Panc1 (cell line): ENCODE results near the gene GFY. TPM values are rescaled to one million over a fixed set of nuclear protein-coding genes. Genes with fewer than 3 reads are reported as not detected.

ENCODE experiments used
- ATAC-seq: fragments of 200-7000 bp; cut with Tn5 transposase; 2 replicates; pipeline ENCODE4 v1.9.1; 2020; ENCODE audit warnings: mild to moderate bottlenecking, moderate library complexity
- BruUV-seq: library from RNA; stranded (reverse); fragments of 400-500 nt; replicated peaks from 2 replicates; lab custom pipeline; 2021; lab: Mats Ljungman, UMichigan
- CTCF ChIA-PET: fragments of 300-600 bp; sonication (Branson Sonifier 250); formaldehyde crosslinking; loops from one replicate; lab custom pipeline; 2022; ENCODE audit warnings: antibody characterized with exemption; lab: Charles Lee
- POLR2A ChIA-PET: fragments of 300-600 bp; sonication (Branson Sonifier 250); formaldehyde crosslinking; loops from one replicate; lab custom pipeline; 2022; ENCODE audit warnings: antibody characterized with exemption; lab: Charles Lee
- DNase-seq: peaks from one replicate; pipeline ENCODE4 v3.0.0-alpha.2; 2010; ENCODE audit warnings: low read depth, low spot score
- H3K27ac ChIP-seq: 2 replicates; pipeline ENCODE4 v1.5.1; 2011; ENCODE audit warnings: mild to moderate bottlenecking, low read length, inconsistent platforms
- H3K27me3 ChIP-seq: fragments of 200-500 bp; sonication (Bioruptor generic); 2 replicates; pipeline ENCODE4 v1.6.0; 2014; ENCODE audit warnings: low read length, inconsistent platforms; ENCODE audit not compliant: control insufficient read depth, insufficient read depth
- H3K36me3 ChIP-seq: fragments of 200-500 bp; sonication (Bioruptor generic); 2 replicates; pipeline ENCODE4 v1.5.1; 2014; ENCODE audit warnings: inconsistent platforms, mild to moderate bottlenecking, low read length, moderate library complexity; ENCODE audit not compliant: control insufficient read depth, insufficient read depth
- H3K4me1 ChIP-seq: 2 replicates; pipeline ENCODE4 v1.5.1; 2011; ENCODE audit warnings: inconsistent platforms, mild to moderate bottlenecking, low read length, moderate library complexity; ENCODE audit not compliant: control insufficient read depth, insufficient read depth
- H3K4me3 ChIP-seq, 2 experiments: 2 replicates each; pipeline ENCODE4 v1.5.1; 2011 to 2012; ENCODE audit warnings: low read depth in 2 of 2, low read length in 2 of 2, mild to moderate bottlenecking in 2 of 2, inconsistent platforms in 1 of 2, moderate library complexity in 1 of 2
- H3K9me3 ChIP-seq: fragments of 200-500 bp; sonication (Bioruptor generic); 2 replicates; pipeline ENCODE4 v1.5.1; 2014; ENCODE audit warnings: low read depth, mild to moderate bottlenecking, inconsistent platforms, low read length, moderate library complexity; ENCODE audit not compliant: control insufficient read depth, insufficient read depth
- POLR2AphosphoS5 ChIP-seq: IDR thresholded peaks from 2 replicates; pipeline ENCODE4 v1.6.1; 2012; ENCODE audit warnings: mild to moderate bottlenecking, low read depth, low read length, moderate library complexity
- SIN3A ChIP-seq: IDR thresholded peaks from 2 replicates; pipeline ENCODE4 v1.6.1; 2012; ENCODE audit warnings: low read depth, mild to moderate bottlenecking, low read length, moderate library complexity, borderline replicate concordance; ENCODE audit not compliant: insufficient read depth
- TCF7L2 ChIP-seq: IDR thresholded peaks from 2 replicates; pipeline ENCODE4 v1.6.1; 2011; ENCODE audit warnings: mild to moderate bottlenecking, low read depth, low read length, inconsistent platforms
- in situ Hi-C: cut with HindIII; loops from 2 replicates; pipeline ENCODE4 v1.10.0; 2016; ENCODE audit warnings: low sequenced_read_pairs, low pct_unique_long_range_greater_than_20kb
- intact Hi-C: fragments of 100-400 bp; cut with micrococcal nuclease; formaldehyde crosslinking; loops from one replicate; pipeline ENCODE4 v1.10.0; 2022; ENCODE audit not compliant: unreplicated experiment
- total RNA-seq: library from RNA; stranded (reverse); gene quantifications from one replicate; pipeline ENCODE4 v1.2.1, GENCODE V29; 2021; ENCODE audit not compliant: unreplicated experiment
- TF ChIP-seq, protein P1 (sequence below), 2 experiments: IDR thresholded peaks; 2 replicates each; pipeline ENCODE4 v1.6.1; 2011 to 2012; ENCODE audit warnings: low read depth in 2 of 2, control low read depth in 1 of 2, low read length in 1 of 2, mild to moderate bottlenecking in 1 of 2, moderate library complexity in 1 of 2; ENCODE audit not compliant: insufficient read depth in 1 of 2
- TF ChIP-seq, protein P2 (sequence below): fragments of 450-650 bp; IDR thresholded peaks from 2 replicates; pipeline ENCODE4 v1.5.1; 2017; ENCODE audit warnings: mild to moderate bottlenecking

GFY gene
- total RNA-seq, 1 experiment from 2014 or later = not detected

DNA sequence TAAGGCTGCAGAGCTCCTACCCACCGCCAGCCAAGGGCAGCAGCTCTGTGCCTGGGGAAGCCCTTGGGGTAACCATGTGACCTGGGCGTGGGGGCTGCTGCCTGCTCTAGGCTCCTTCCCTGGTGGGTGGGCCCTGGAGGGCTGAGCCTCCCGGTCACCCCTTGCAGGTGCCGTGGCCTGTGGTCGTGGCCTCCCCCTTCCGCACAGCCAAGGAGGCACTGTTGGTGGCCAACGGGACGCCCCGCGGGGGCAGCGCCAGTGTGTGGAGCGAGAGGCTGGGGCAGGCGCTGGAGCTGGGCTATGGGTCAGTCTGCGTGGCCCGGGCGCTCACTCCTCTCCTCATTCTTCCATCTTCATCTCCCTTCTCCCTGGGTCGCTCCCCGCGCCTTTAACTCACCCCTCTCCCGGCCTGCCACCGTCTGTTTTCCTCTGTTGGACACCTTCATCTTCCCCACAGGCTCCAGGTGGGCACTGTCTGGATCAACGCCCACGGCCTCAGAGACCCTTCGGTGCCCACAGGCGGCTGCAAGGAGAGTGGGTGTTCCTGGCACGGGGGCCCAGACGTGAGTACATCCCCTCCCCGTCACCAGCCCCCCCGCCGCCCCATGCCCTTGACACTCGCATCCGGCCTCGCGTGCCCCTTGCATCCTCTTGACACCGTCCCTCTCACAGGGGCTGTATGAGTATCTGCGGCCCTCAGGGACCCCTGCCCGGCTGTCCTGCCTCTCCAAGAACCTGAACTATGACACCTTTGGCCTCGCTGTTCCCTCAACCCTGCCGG lies 39.0 kb downstream of the GFY start:
- no peaks in the 10 kb centered on the region for H3K27me3 ChIP-seq
- no TSS peak for BruUV-seq
- intact Hi-C loops = no loop called here
- ChIA-PET POLR2A (no interaction called here), CTCF (no interaction called here)
- H3K9me3 ChIP-seq = no peaks in the 10 kb centered on the region
- H3K27ac ChIP-seq = no peak overlapping the region
- no peak overlapping the region for H3K4me3 ChIP-seq
- H3K36me3 ChIP-seq = no peaks in the 10 kb centered on the region
- peak; percentile 37; the same call in 1 of the 2 replicates for ATAC-seq
- no peak for TF ChIP-seq POLR2AphosphoS5
- TF ChIP-seq TCF7L2 = no peak
- in situ Hi-C loops = no loop called here
- no peaks in the 10 kb centered on the region for H3K4me1 ChIP-seq
- DNase-seq = no peak

DNA sequence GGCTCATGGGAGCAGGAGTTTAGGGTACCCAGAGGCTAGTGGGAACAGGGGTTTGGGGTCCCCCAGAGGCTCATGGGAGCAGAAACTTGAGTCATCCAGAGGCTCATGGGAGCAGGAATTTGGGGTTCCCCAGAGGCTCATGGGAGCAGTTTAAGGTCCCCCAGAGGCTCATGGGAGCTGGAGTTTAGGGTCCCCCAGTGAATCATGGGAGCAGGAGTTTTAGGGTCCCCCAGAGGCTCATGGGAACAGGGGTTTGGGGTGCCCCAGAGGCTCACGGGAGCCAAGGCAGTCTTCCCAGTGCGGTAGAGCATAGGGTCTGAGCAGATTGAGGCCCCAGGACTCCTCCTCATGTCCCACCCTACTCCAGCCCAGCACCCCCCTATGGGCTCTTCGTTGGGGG lies 40.2 kb downstream of the GFY start:
- POLR2A ChIA-PET = no interaction called here
- in situ Hi-C loops (no loop called here), intact Hi-C loops (no loop called here)
- BruUV-seq = no TSS peak
- Histone ChIP-seq H3K4me3 (no peak overlapping the region), H3K9me3 (no peaks in the 10 kb centered on the region), H3K36me3 (no peaks in the 10 kb centered on the region), H3K27me3 (no peaks in the 10 kb centered on the region), H3K27ac (no peak overlapping the region), H3K4me1 (no peaks in the 10 kb centered on the region)
- TF ChIP-seq, protein P1, sequence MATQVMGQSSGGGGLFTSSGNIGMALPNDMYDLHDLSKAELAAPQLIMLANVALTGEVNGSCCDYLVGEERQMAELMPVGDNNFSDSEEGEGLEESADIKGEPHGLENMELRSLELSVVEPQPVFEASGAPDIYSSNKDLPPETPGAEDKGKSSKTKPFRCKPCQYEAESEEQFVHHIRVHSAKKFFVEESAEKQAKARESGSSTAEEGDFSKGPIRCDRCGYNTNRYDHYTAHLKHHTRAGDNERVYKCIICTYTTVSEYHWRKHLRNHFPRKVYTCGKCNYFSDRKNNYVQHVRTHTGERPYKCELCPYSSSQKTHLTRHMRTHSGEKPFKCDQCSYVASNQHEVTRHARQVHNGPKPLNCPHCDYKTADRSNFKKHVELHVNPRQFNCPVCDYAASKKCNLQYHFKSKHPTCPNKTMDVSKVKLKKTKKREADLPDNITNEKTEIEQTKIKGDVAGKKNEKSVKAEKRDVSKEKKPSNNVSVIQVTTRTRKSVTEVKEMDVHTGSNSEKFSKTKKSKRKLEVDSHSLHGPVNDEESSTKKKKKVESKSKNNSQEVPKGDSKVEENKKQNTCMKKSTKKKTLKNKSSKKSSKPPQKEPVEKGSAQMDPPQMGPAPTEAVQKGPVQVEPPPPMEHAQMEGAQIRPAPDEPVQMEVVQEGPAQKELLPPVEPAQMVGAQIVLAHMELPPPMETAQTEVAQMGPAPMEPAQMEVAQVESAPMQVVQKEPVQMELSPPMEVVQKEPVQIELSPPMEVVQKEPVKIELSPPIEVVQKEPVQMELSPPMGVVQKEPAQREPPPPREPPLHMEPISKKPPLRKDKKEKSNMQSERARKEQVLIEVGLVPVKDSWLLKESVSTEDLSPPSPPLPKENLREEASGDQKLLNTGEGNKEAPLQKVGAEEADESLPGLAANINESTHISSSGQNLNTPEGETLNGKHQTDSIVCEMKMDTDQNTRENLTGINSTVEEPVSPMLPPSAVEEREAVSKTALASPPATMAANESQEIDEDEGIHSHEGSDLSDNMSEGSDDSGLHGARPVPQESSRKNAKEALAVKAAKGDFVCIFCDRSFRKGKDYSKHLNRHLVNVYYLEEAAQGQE (IDR thresholded peaks at IDR 0.05; ENCODE audit: insufficient read depth in 1 of 2, low read depth in 2 of 2, low read length in 1 of 2) = no peak
- TF ChIP-seq TCF7L2 (no peak), POLR2AphosphoS5 (no peak)
- TF ChIP-seq, protein P2, sequence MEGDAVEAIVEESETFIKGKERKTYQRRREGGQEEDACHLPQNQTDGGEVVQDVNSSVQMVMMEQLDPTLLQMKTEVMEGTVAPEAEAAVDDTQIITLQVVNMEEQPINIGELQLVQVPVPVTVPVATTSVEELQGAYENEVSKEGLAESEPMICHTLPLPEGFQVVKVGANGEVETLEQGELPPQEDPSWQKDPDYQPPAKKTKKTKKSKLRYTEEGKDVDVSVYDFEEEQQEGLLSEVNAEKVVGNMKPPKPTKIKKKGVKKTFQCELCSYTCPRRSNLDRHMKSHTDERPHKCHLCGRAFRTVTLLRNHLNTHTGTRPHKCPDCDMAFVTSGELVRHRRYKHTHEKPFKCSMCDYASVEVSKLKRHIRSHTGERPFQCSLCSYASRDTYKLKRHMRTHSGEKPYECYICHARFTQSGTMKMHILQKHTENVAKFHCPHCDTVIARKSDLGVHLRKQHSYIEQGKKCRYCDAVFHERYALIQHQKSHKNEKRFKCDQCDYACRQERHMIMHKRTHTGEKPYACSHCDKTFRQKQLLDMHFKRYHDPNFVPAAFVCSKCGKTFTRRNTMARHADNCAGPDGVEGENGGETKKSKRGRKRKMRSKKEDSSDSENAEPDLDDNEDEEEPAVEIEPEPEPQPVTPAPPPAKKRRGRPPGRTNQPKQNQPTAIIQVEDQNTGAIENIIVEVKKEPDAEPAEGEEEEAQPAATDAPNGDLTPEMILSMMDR = no peak
- no peak for ATAC-seq
- DNase-seq = no peak
- CTCF ChIA-PET = no interaction called here

DNA sequence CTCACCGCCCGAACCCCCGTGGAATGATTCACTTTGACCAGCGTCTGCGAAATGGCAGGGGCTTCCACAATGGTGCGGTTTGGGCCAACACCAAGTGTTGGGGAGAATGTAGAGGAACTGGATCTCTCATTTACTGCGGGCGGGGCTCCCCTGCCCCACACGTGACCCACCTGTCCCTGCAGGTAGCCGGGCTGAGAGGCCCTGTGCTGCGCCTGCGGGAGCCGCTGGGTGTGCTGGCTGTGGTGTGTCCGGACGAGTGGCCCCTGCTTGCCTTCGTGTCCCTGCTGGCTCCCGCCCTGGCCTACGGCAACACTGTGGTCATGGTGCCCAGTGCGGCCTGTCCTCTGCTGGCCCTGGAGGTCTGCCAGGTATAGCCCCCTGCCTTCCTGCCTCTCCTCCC lies 43.0 kb downstream of the GFY start:
- intact Hi-C loops (no loop called here), in situ Hi-C loops (no loop called here)
- Histone ChIP-seq H3K4me1 (no peaks in the 10 kb centered on the region), H3K27me3 (no peaks in the 10 kb centered on the region), H3K36me3 (no peaks in the 10 kb centered on the region), H3K27ac (no peak overlapping the region), H3K9me3 (no peaks in the 10 kb centered on the region), H3K4me3 (no peak overlapping the region)
- ATAC-seq = no peak
- CTCF ChIA-PET = no interaction called here
- POLR2A ChIA-PET = no interaction called here
- no peak for DNase-seq
- TF ChIP-seq, protein P1 (IDR thresholded peaks at IDR 0.05; ENCODE audit: insufficient read depth in 1 of 2, low read depth in 2 of 2, low read length in 1 of 2) = no peak
- TF ChIP-seq, protein P2 = no peak
- TF ChIP-seq SIN3A (no peak), TCF7L2 (no peak), POLR2AphosphoS5 (no peak)
- BruUV-seq = no TSS peak
